H9 (cell line): ENCODE measurements around the gene RARG. TPM values are rescaled to one million over a fixed set of nuclear protein-coding genes. Genes with fewer than 3 reads are reported as not detected.
A peak's percentile ranks its signal among the peaks of the same experiment; 100 is the strongest.

ENCODE experiments used
- DNase-seq: peaks from one replicate; pipeline ENCODE4 v3.0.0-alpha.2; 2017
- H2AFZ ChIP-seq: one replicate; pipeline ENCODE4 v1.6.1; 2013; ENCODE audit warnings: mild to moderate bottlenecking, low read length, control low read depth, moderate library complexity
- H2AK5ac ChIP-seq: 2 replicates; pipeline ENCODE4 v1.6.1; 2013; ENCODE audit warnings: low read length, control low read depth, mixed read lengths; ENCODE audit not compliant: insufficient read length
- H2BK120ac ChIP-seq: one replicate; pipeline ENCODE4 v1.6.1; 2013; ENCODE audit warnings: low read depth, mild to moderate bottlenecking, low read length, control low read depth, inconsistent platforms; ENCODE audit not compliant: poor library complexity, severe bottlenecking
- H2BK12ac ChIP-seq: 2 replicates; pipeline ENCODE4 v1.6.1; 2013; ENCODE audit warnings: low read length, control low read depth, mixed read lengths, low read depth; ENCODE audit not compliant: insufficient read length
- H2BK15ac ChIP-seq: 2 replicates; pipeline ENCODE4 v1.6.1; 2013; ENCODE audit warnings: low read depth, low read length, control low read depth
- H2BK20ac ChIP-seq: one replicate; pipeline ENCODE4 v1.6.1; 2013; ENCODE audit warnings: low read depth, mild to moderate bottlenecking, low read length, control low read depth, inconsistent platforms; ENCODE audit not compliant: poor library complexity, severe bottlenecking
- H2BK5ac ChIP-seq: 2 replicates; pipeline ENCODE4 v1.6.1; 2013; ENCODE audit warnings: low read length, control low read depth, mixed read lengths; ENCODE audit not compliant: insufficient read length
- H3K14ac ChIP-seq: 2 replicates; pipeline ENCODE4 v1.6.1; 2013; ENCODE audit warnings: low read length, control low read depth; ENCODE audit not compliant: insufficient read depth
- H3K18ac ChIP-seq: 2 replicates; pipeline ENCODE4 v1.6.1; 2013; ENCODE audit warnings: low read depth, mild to moderate bottlenecking, mixed read lengths, low read length, control low read depth; ENCODE audit not compliant: insufficient read length
- H3K23ac ChIP-seq: 2 replicates; pipeline ENCODE4 v1.6.1; 2013; ENCODE audit warnings: low read length, control low read depth, mixed read lengths, low read depth; ENCODE audit not compliant: insufficient read length
- H3K23me2 ChIP-seq: 2 replicates; pipeline ENCODE4 v1.6.1; 2013; ENCODE audit warnings: low read depth, mild to moderate bottlenecking, mixed read lengths, low read length, control low read depth; ENCODE audit not compliant: insufficient read length, poor library complexity, severe bottlenecking
- H3K27ac ChIP-seq: 2 replicates; pipeline ENCODE4 v1.5.1; 2013; ENCODE audit warnings: low read length, control low read depth, mixed read lengths, low read depth; ENCODE audit not compliant: insufficient read length
- H3K27me3 ChIP-seq: 2 replicates; pipeline ENCODE4 v1.6.1; 2013; ENCODE audit warnings: low read length, control low read depth, inconsistent platforms; ENCODE audit not compliant: insufficient read depth
- H3K4ac ChIP-seq: 2 replicates; pipeline ENCODE4 v1.6.1; 2013; ENCODE audit warnings: low read depth, mild to moderate bottlenecking, control low read depth, inconsistent platforms, low read length, moderate library complexity
- H3K4me1 ChIP-seq: 2 replicates; pipeline ENCODE4 v1.6.1; 2013; ENCODE audit warnings: low read length, control low read depth, inconsistent platforms; ENCODE audit not compliant: insufficient read depth
- H3K4me2 ChIP-seq: 2 replicates; pipeline ENCODE4 v1.6.1; 2013; ENCODE audit warnings: low read length, control low read depth, mixed read lengths; ENCODE audit not compliant: insufficient read length, insufficient read depth
- H3K56ac ChIP-seq: 2 replicates; pipeline ENCODE4 v1.6.1; 2013; ENCODE audit warnings: low read depth, mild to moderate bottlenecking, mixed read lengths, low read length, control low read depth; ENCODE audit not compliant: insufficient read length
- H3K79me1 ChIP-seq: 2 replicates; pipeline ENCODE4 v1.6.1; 2013; ENCODE audit warnings: low read depth, mild to moderate bottlenecking, moderate library complexity, low read length, control low read depth, inconsistent platforms; ENCODE audit not compliant: insufficient read depth, poor library complexity, severe bottlenecking
- H3K79me2 ChIP-seq: 2 replicates; pipeline ENCODE4 v1.6.1; 2013; ENCODE audit warnings: low read length, control low read depth, inconsistent platforms; ENCODE audit not compliant: insufficient read depth
- H3K9ac ChIP-seq: 2 replicates; pipeline ENCODE4 v1.6.1; 2013; ENCODE audit warnings: low read length, control low read depth, mixed read lengths; ENCODE audit not compliant: insufficient read length; ENCODE audit errors: extremely low read depth
- H3K9me3 ChIP-seq: one replicate; pipeline ENCODE4 v1.6.1; 2013; ENCODE audit warnings: low read depth, low read length, inconsistent platforms; ENCODE audit not compliant: control insufficient read depth
- H3T11ph ChIP-seq: one replicate; pipeline ENCODE4 v1.6.1; 2013; ENCODE audit warnings: mild to moderate bottlenecking, low read length, control low read depth, inconsistent platforms
- H4K20me1 ChIP-seq: one replicate; pipeline ENCODE4 v1.6.1; 2013; ENCODE audit not compliant: control insufficient read depth, insufficient read length, insufficient read depth
- H4K5ac ChIP-seq: 2 replicates; pipeline ENCODE4 v1.6.1; 2013; ENCODE audit warnings: low read depth, mild to moderate bottlenecking, mixed read lengths, low read length, control low read depth; ENCODE audit not compliant: insufficient read length
- H4K8ac ChIP-seq: replicated peaks from 2 replicates; pipeline ENCODE4 v1.6.1; 2013; ENCODE audit warnings: low read length, control low read depth, mixed read lengths, low read depth; ENCODE audit not compliant: insufficient read length
- H4K91ac ChIP-seq: 2 replicates; pipeline ENCODE4 v1.6.1; 2013; ENCODE audit warnings: low read depth, mild to moderate bottlenecking, moderate library complexity, mixed read lengths, low read length, control low read depth; ENCODE audit not compliant: insufficient read length
- H3K27ac Mint-ChIP-seq, 3 experiments: 2 replicates in 2 of 3; 3 replicates in 1 of 3; pipeline ENCODE4 v1.8.0; 2020 to 2021; ENCODE audit warnings: mixed read lengths in 3 of 3, mild to moderate bottlenecking in 1 of 3, moderate library complexity in 1 of 3
- H3K27me3 Mint-ChIP-seq: 2 replicates; pipeline ENCODE4 v1.8.0; 2021; ENCODE audit warnings: low read depth, mild to moderate bottlenecking, moderate library complexity, mixed read lengths
- H3K36me3 Mint-ChIP-seq, 3 experiments: 2 replicates in 2 of 3; 3 replicates in 1 of 3; pipeline ENCODE4 v1.8.0; 2020 to 2021; ENCODE audit warnings: low read depth in 3 of 3, mixed read lengths in 3 of 3; ENCODE audit not compliant: insufficient read depth in 1 of 3
- H3K4me1 Mint-ChIP-seq, 2 experiments: 2 replicates each; pipeline ENCODE4 v1.8.0; 2020; ENCODE audit warnings: mixed read lengths in 2 of 2
- H3K4me3 Mint-ChIP-seq, 2 experiments: 2 replicates in 1 of 2; 3 replicates in 1 of 2; pipeline ENCODE4 v1.8.0; 2020 to 2021; ENCODE audit warnings: mild to moderate bottlenecking in 2 of 2, mixed read lengths in 2 of 2, moderate library complexity in 1 of 2
- H3K9me3 Mint-ChIP-seq, 2 experiments: 2 replicates in 1 of 2; 3 replicates in 1 of 2; pipeline ENCODE4 v1.8.0; 2020; ENCODE audit warnings: mild to moderate bottlenecking in 2 of 2, mixed read lengths in 2 of 2, moderate library complexity in 1 of 2
- CTCF ChIP-seq: fragments of 200-600 bp; sonication (generic); conservative IDR thresholded peaks from 3 replicates; pipeline ENCODE4 v1.8.0; 2021; ENCODE audit warnings: antibody characterized with exemption, mild to moderate bottlenecking
- WGBS: extraction: QIAGEN DNeasy Blood & Tissue Kit; methylation state at CpG from one replicate; pipeline ENCODE4 v1.1.7; 2013; ENCODE audit warnings: missing lambda C conversion rate, low lambda C conversion rate, mixed read lengths; ENCODE audit not compliant: insufficient read length; ENCODE audit errors: extremely low coverage; 5-methylcytosine and 5-hydroxymethylcytosine counted together
- total RNA-seq: library from RNA; stranded (reverse); gene quantifications from 2 replicates; pipeline ENCODE4 v1.2.1, GENCODE V29; 2021

The RARG gene
- total RNA-seq, 1 experiment from 2014 or later, result 43.7 TPM

- peak overlapping the region; percentile 87 to 91 for H3K4me3 Mint-ChIP-seq
- no peak overlapping the region for H4K5ac ChIP-seq
- H2BK12ac ChIP-seq, result no peak overlapping the region
- H4K20me1 ChIP-seq, result peaks cover 2% of the 10 kb centered on the region
- no peaks in the 10 kb centered on the region for H3K9me3 ChIP-seq
- H3K79me1 ChIP-seq, result no peaks in the 10 kb centered on the region
- H3K14ac ChIP-seq, result peak overlapping the region; percentile 33; the same call in 1 of the 2 replicates
- H3K9ac ChIP-seq, result peak overlapping the region; percentile 65
- no peak overlapping the region for H2BK120ac ChIP-seq
- H2AK5ac ChIP-seq, result no peak overlapping the region
- peak overlapping the region; percentile 95 for H3K4me2 ChIP-seq
- peak overlapping the region; percentile 37 for H3K18ac ChIP-seq
- no peaks in the 10 kb centered on the region; a peak in 1 of 5 replicates for H3K9me3 Mint-ChIP-seq
- H3K36me3 Mint-ChIP-seq, result peaks cover 26 to 41% (median 39%) of the 10 kb centered on the region in 3 experiments; a peak in 6 of 7 replicates
- peak; percentile 79 for DNase-seq
- H3K23ac ChIP-seq, result no peak overlapping the region
- no peak overlapping the region for H3K4ac ChIP-seq
- no peak overlapping the region for H3K27ac ChIP-seq
- no peak overlapping the region for H2BK5ac ChIP-seq
- peak overlapping the region; percentile 87 to 92 (median 88); a peak in 6 of 7 replicates for H3K27ac Mint-ChIP-seq
- no CpG with 5 or more reads among the region's 57 CpGs for WGBS
- H3K27me3 Mint-ChIP-seq, result peaks cover 49% of the 10 kb centered on the region
- 0 out of 3 replicates have a peak, but pooled peaks have one; percentile 9 for TF ChIP-seq CTCF
- 0 out of 2 replicates have a peak, but pooled peaks cover 3% of the 10 kb centered on the region for H3K4me1 ChIP-seq
- peaks cover 3% of the 10 kb centered on the region; the same call in 1 of the 2 replicates for H3K27me3 ChIP-seq
- H3K4me1 Mint-ChIP-seq, result peaks cover 14 to 17% of the 10 kb centered on the region in 2 experiments
- H2AFZ ChIP-seq, result no peak overlapping the region
- no peak overlapping the region for H3K56ac ChIP-seq
- H3K23me2 ChIP-seq, result peaks cover 13% of the 10 kb centered on the region
- no peaks in the 10 kb centered on the region for H3K79me2 ChIP-seq
- H4K8ac ChIP-seq, result no peak overlapping the region
- H3T11ph ChIP-seq, result no peak overlapping the region
- H2BK15ac ChIP-seq, result no peak overlapping the region
- no peak overlapping the region for H4K91ac ChIP-seq
- no peak overlapping the region for H2BK20ac ChIP-seq
Measured at GRCh38 chr12:53180931-53181645, 50.9 kb downstream of the RARG start.
